ENCODE measurements around the gene RALGAPB. TPM values are rescaled to one million over a fixed set of nuclear protein-coding genes. Genes with fewer than 3 reads are reported as not detected.
"Not testable (repeated sequence)": the region's sequence is repeated elsewhere in the genome, so short reads cannot be mapped to it uniquely, and the experiment has no call there.

RALGAPB gene
- total RNA-seq, 2 donors from 2014 or later = 38.3 to 45.5 TPM

GRCh38 chr20:38461569-38461968 lies 11.1 kb upstream of the RALGAPB start:
- not testable (repeated sequence) for H3K4me1 ChIP-seq (ENCODE audit: control insufficient read depth, insufficient read depth, low read length); H3K27ac Mint-ChIP-seq; H3K9ac ChIP-seq (ENCODE audit: extremely low read depth, low read length, poor library complexity, severe bottlenecking); H3K27me3 ChIP-seq (ENCODE audit: control insufficient read depth, insufficient read depth, low read length, poor library complexity, severe bottlenecking); H3K27me3 Mint-ChIP-seq (ENCODE audit: insufficient read depth); H3K9me3 ChIP-seq (ENCODE audit: control insufficient read depth, low read length); H3K27ac ChIP-seq (ENCODE audit: low read depth, low read length); H3K9me3 Mint-ChIP-seq; H3K36me3 Mint-ChIP-seq (ENCODE audit: low read depth); H3K4me1 Mint-ChIP-seq; H3K36me3 ChIP-seq (ENCODE audit: control insufficient read depth, insufficient read depth, low read length); H3K4me3 ChIP-seq (ENCODE audit: low read length); H3K4me3 Mint-ChIP-seq; DNase-seq
- 94% methylated on average over 26 of the region's 30 CpGs; no CpG with 5 or more reads in 1 of the 2 experiments for WGBS, 2 experiments (ENCODE audit: insufficient coverage in 1 of 2, insufficient read length in 1 of 2)

GRCh38 chr20:38466171-38466570 lies 6.5 kb upstream of the RALGAPB start:
- H3K9me3 ChIP-seq (ENCODE audit: control insufficient read depth, low read length) = no peaks in the 10 kb centered on the region
- no peak overlapping the region for H3K4me3 Mint-ChIP-seq
- H3K9ac ChIP-seq (ENCODE audit: extremely low read depth, low read length, poor library complexity, severe bottlenecking) = no peak overlapping the region
- H3K36me3 Mint-ChIP-seq (ENCODE audit: low read depth) = no peaks in the 10 kb centered on the region
- H3K27me3 ChIP-seq (ENCODE audit: control insufficient read depth, insufficient read depth, low read length, poor library complexity, severe bottlenecking) = no peaks in the 10 kb centered on the region
- H3K36me3 ChIP-seq (ENCODE audit: control insufficient read depth, insufficient read depth, low read length) = no peaks in the 10 kb centered on the region
- H3K4me3 ChIP-seq (ENCODE audit: low read length) = no peak overlapping the region
- TF ChIP-seq CTCF (conservative IDR thresholded peaks at IDR 0.05) = no peak
- peaks cover 5% of the 10 kb centered on the region for H3K27me3 Mint-ChIP-seq (ENCODE audit: insufficient read depth)
- H3K9me3 Mint-ChIP-seq = peaks cover 8% of the 10 kb centered on the region
- H3K27ac ChIP-seq (ENCODE audit: low read depth, low read length) = no peak overlapping the region
- 83 to 89% methylated on average over 1 to 2 of the region's 2 CpGs for WGBS, 2 experiments (ENCODE audit: insufficient coverage in 1 of 2, insufficient read length in 1 of 2)
- H3K4me1 Mint-ChIP-seq = peaks cover 1% of the 10 kb centered on the region
- H3K4me1 ChIP-seq (ENCODE audit: control insufficient read depth, insufficient read depth, low read length) = no peaks in the 10 kb centered on the region
- no peak overlapping the region for H3K27ac Mint-ChIP-seq
- DNase-seq = no peak

- Mint-ChIP-seq H3K4me3 (no peak overlapping the region), H3K27me3 (ENCODE audit: insufficient read depth) (peaks cover 5% of the 10 kb centered on the region), H3K9me3 (peaks cover 4% of the 10 kb centered on the region), H3K4me1 (peaks cover 8% of the 10 kb centered on the region), H3K36me3 (ENCODE audit: low read depth) (no peaks in the 10 kb centered on the region), H3K27ac (no peak overlapping the region)
- Histone ChIP-seq H3K9ac (ENCODE audit: extremely low read depth, low read length, poor library complexity, severe bottlenecking) (no peak overlapping the region), H3K36me3 (ENCODE audit: control insufficient read depth, insufficient read depth, low read length) (no peaks in the 10 kb centered on the region), H3K27me3 (ENCODE audit: control insufficient read depth, insufficient read depth, low read length, poor library complexity, severe bottlenecking) (no peaks in the 10 kb centered on the region), H3K4me1 (ENCODE audit: control insufficient read depth, insufficient read depth, low read length) (no peaks in the 10 kb centered on the region), H3K27ac (ENCODE audit: low read depth, low read length) (no peak overlapping the region), H3K4me3 (ENCODE audit: low read length) (no peak overlapping the region), H3K9me3 (ENCODE audit: control insufficient read depth, low read length) (no peaks in the 10 kb centered on the region)
- WGBS, 2 experiments (ENCODE audit: insufficient coverage in 1 of 2, insufficient read length in 1 of 2) = 88 to 96% methylated on average over 1 to 3 of the region's 3 CpGs
- no peak for DNase-seq
- no peak for TF ChIP-seq CTCF (conservative IDR thresholded peaks at IDR 0.05)
Measured at GRCh38 chr20:38466983-38467382, 5.7 kb upstream of the RALGAPB start.

DNA sequence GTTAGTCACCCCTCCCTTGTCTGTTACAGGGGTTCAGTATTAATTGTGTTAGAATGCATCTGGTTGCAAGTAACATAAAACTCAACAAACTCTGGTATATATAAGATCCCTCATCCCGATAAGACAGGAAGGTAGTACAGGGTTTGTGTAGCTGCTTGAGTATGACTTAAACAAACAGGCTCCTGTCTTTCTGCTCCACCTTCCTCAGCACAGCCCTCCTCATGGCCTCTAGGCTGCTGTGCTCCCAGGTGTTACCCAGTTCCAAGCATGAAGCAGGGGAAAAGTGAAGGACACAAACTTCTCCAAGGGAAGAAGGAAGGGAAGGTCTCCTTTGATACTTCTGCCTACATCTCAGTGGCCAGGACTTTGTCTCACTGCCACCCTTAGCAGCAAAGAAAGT lies 1.4 kb upstream of the RALGAPB start:
- H3K27ac Mint-ChIP-seq = peak overlapping the region; percentile 96
- H3K4me1 Mint-ChIP-seq = peaks cover 25% of the 10 kb centered on the region
- Histone ChIP-seq H3K4me3 (ENCODE audit: low read length) (no peak overlapping the region), H3K36me3 (ENCODE audit: control insufficient read depth, insufficient read depth, low read length) (no peaks in the 10 kb centered on the region), H3K9ac (ENCODE audit: extremely low read depth, low read length, poor library complexity, severe bottlenecking) (no peak overlapping the region), H3K4me1 (ENCODE audit: control insufficient read depth, insufficient read depth, low read length) (peaks cover 5% of the 10 kb centered on the region), H3K27ac (ENCODE audit: low read depth, low read length) (no peak overlapping the region), H3K9me3 (ENCODE audit: control insufficient read depth, low read length) (no peaks in the 10 kb centered on the region), H3K27me3 (ENCODE audit: control insufficient read depth, insufficient read depth, low read length, poor library complexity, severe bottlenecking) (no peaks in the 10 kb centered on the region)
- H3K27me3 Mint-ChIP-seq (ENCODE audit: insufficient read depth) = peaks cover 5% of the 10 kb centered on the region
- DNase-seq = no peak
- WGBS, 2 experiments (ENCODE audit: insufficient coverage in 1 of 2, insufficient read length in 1 of 2) = no CpG with 5 or more reads among the region's 1 CpG
- H3K9me3 Mint-ChIP-seq = no peaks in the 10 kb centered on the region
- no peak overlapping the region for H3K4me3 Mint-ChIP-seq
- peaks cover 4% of the 10 kb centered on the region for H3K36me3 Mint-ChIP-seq (ENCODE audit: low read depth)
- TF ChIP-seq CTCF (conservative IDR thresholded peaks at IDR 0.05) = no peak

Data from endodermal cell (in vitro differentiated cells).